ENCODE measurements around the gene IGSF9. TPM values are rescaled to one million over a fixed set of nuclear protein-coding genes. Genes with fewer than 3 reads are reported as not detected.

The IGSF9 gene
- total and polyA plus RNA-seq, 2 of the 13 experiments (the other 11 are each of a cell fraction or from before 2014, with no cell fraction given), result 0.03 TPM; not detected in 1

- TF ChIP-seq ZNF329 (CRISPR knock-in tag; IDR thresholded peaks at IDR 0.05; ENCODE audit: low read depth) (no peak), TBL1XR1 (IDR thresholded peaks at IDR 0.05; ENCODE audit: borderline replicate concordance, low read length, partially characterized antibody) (peak; percentile 52), ZNF775 (CRISPR knock-in tag; IDR thresholded peaks at IDR 0.05; ENCODE audit: borderline replicate concordance) (no peak), BATF2 (CRISPR knock-in tag; IDR thresholded peaks at IDR 0.05) (no peak), ZNF207 (IDR thresholded peaks at IDR 0.05; ENCODE audit: borderline replicate concordance) (no peak), PITX1 (CRISPR knock-in tag; IDR thresholded peaks at IDR 0.05) (peak; percentile 90), RARG (CRISPR knock-in tag; IDR thresholded peaks at IDR 0.05; ENCODE audit: low read depth) (no peak), ZNF17 (CRISPR knock-in tag; IDR thresholded peaks at IDR 0.05) (no peak), ZNF367 (CRISPR knock-in tag; IDR thresholded peaks at IDR 0.05; ENCODE audit: borderline replicate concordance) (no peak), AFF4 (CRISPR knock-in tag; IDR thresholded peaks at IDR 0.05) (no peak), FOXK2 (IDR thresholded peaks at IDR 0.05) (no peak), ZNF598 (CRISPR knock-in tag; IDR thresholded peaks at IDR 0.05; ENCODE audit: borderline replicate concordance) (no peak), CBX2 (IDR thresholded peaks at IDR 0.05; ENCODE audit: low read depth, low read length) (no peak), CBX2 (CRISPR knock-in tag; IDR thresholded peaks at IDR 0.05; ENCODE audit: low read depth) (no peak), HNF4A (CRISPR knock-in tag; IDR thresholded peaks at IDR 0.05) (peak; percentile 92), SOX5 (CRISPR knock-in tag; IDR thresholded peaks at IDR 0.05; ENCODE audit: borderline replicate concordance) (peak; percentile 92), ZNF33A (CRISPR knock-in tag; IDR thresholded peaks at IDR 0.05; ENCODE audit: borderline replicate concordance) (no peak), ZNF841 (CRISPR knock-in tag; IDR thresholded peaks at IDR 0.05; ENCODE audit: borderline replicate concordance) (no peak), FOXP1 (IDR thresholded peaks at IDR 0.05) (no peak), FOXP1 (CRISPR knock-in tag; IDR thresholded peaks at IDR 0.05) (peak; percentile 52; the same call in 1 of the 2 replicates), ZNF121 (CRISPR knock-in tag; IDR thresholded peaks at IDR 0.05) (no peak), DMAP1 (CRISPR knock-in tag; IDR thresholded peaks at IDR 0.05) (peak; percentile 50; the same call in 1 of the 2 replicates), RFXAP (CRISPR knock-in tag; IDR thresholded peaks at IDR 0.05; ENCODE audit: borderline replicate concordance) (peak; percentile 68; the same call in 1 of the 2 replicates), E2F2 (CRISPR knock-in tag; IDR thresholded peaks at IDR 0.05; ENCODE audit: borderline replicate concordance) (no peak), ZNF350 (CRISPR knock-in tag; IDR thresholded peaks at IDR 0.05; ENCODE audit: borderline replicate concordance, low read depth) (peak; percentile 51; the same call in 1 of the 2 replicates), FOXO1 (CRISPR knock-in tag; IDR thresholded peaks at IDR 0.05) (peak; percentile 40; the same call in 1 of the 2 replicates), PTBP1 (IDR thresholded peaks at IDR 0.05; ENCODE audit: low read depth, low read length, poor library complexity, severe bottlenecking) (no peak), ZNF543 (CRISPR knock-in tag; IDR thresholded peaks at IDR 0.05) (no peak)
Observed at GRCh38 chr1:159970932-159971342, 25.5 kb upstream of the IGSF9 start (continued).
